Measurements from ENCODE around the gene DDX10. TPM values are rescaled to one million over a fixed set of nuclear protein-coding genes. Genes with fewer than 3 reads are reported as not detected.

Gene DDX10
- total and polyA plus RNA-seq, 2 of the 8 experiments (the other 6 are each of a cell fraction or from before 2014, with no cell fraction given): 49.2 to 52.2 TPM

DNA sequence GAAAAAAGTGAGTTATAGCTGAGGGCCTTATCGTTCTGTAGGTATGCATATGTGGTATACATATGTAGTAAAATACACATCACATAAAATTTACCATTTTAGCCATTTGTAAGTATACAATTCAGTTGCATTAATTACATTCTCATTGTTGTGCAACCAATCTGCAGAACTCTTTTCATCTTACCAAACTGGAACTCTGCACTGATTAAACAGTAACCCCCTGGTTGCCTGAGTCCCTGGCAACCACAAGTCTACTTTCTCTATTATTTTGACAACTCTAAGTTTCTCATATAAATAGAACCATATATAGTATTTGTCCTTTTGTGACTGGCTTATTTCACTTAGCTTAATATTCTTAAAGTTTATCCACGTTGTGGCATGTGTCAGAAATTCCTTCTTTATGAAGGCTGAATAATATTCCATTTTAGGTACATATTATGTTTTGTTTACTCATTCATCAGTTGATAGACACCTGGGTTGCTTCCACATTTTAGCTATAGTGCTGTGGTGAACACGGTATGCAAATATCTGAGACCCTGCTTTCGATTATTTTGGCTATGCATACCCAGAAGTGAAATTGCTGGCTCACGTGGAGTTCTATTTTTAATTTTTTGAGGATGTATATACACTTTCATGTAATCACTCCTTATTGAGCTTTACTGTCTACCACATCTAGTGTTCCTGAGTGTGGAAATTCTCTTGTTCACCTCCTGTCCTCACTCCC is 1.6 kb upstream of the DDX10 start:
- Histone ChIP-seq H3K56ac (replicated peaks; ENCODE audit: insufficient read length, low read depth, low read length) (no peak overlapping the region), H3K36me3 (ENCODE audit: control insufficient read depth in 2 of 4, insufficient read depth in 4 of 4, low read length in 3 of 4) (peaks cover 0 to 10% (median 1%) of the 10 kb centered on the region in 4 experiments; a peak in 3 of 8 replicates), H3K4me3 (ENCODE audit: extremely low read depth in 1 of 4, insufficient read depth in 2 of 4, low read depth in 3 of 4, low read length in 4 of 4) (no peak overlapping the region), H2AK5ac (ENCODE audit: low read depth, low read length) (no peak overlapping the region), H3K23ac (ENCODE audit: insufficient read length) (no peak overlapping the region), H3K79me1 (ENCODE audit: low read depth, low read length) (peaks cover 2% of the 10 kb centered on the region; the same call in 1 of the 2 replicates), H2BK20ac (ENCODE audit: low read length) (no peak overlapping the region), H4K91ac (replicated peaks; ENCODE audit: insufficient read length, low read length) (no peak overlapping the region), H3K23me2 (ENCODE audit: low read depth, low read length) (no peaks in the 10 kb centered on the region), H2BK12ac (ENCODE audit: low read depth, low read length) (no peak overlapping the region), H3K9ac (replicated peaks in 1 of 4; ENCODE audit: extremely low read depth in 1 of 4, low read depth in 3 of 4, low read length in 3 of 4) (no peak overlapping the region), H3K4me2 (ENCODE audit: insufficient read depth in 1 of 2, low read depth in 2 of 2, low read length in 2 of 2) (no peak overlapping the region), H3K27me3 (replicated peaks in 1 of 4; ENCODE audit: control insufficient read depth in 3 of 4, extremely low read depth in 1 of 4, insufficient read depth in 3 of 4, low read length in 3 of 4) (no peaks in the 10 kb centered on the region), H2AFZ (ENCODE audit: low read length) (no peak overlapping the region), H2BK120ac (replicated peaks; ENCODE audit: low read depth, low read length) (no peak overlapping the region), H3K4ac (replicated peaks; ENCODE audit: insufficient read length, low read depth, low read length) (no peak overlapping the region), H3K9me3 (ENCODE audit: insufficient read depth in 2 of 2, low read depth in 1 of 2, low read length in 1 of 2) (no peaks in the 10 kb centered on the region), H3K79me2 (ENCODE audit: control insufficient read depth in 1 of 2, insufficient read depth in 2 of 2, low read length in 2 of 2) (peaks cover 13 to 33% of the 10 kb centered on the region in 2 experiments), H4K20me1 (replicated peaks in 1 of 2; ENCODE audit: control insufficient read depth in 1 of 2, insufficient read depth in 2 of 2, low read length in 2 of 2) (peaks cover 2 to 5% of the 10 kb centered on the region in 2 experiments), H4K5ac (ENCODE audit: insufficient read length, low read depth, low read length) (no peak overlapping the region), H3K4me1 (replicated peaks in 1 of 4; ENCODE audit: control insufficient read depth in 3 of 4, insufficient read depth in 4 of 4, low read length in 3 of 4) (peaks cover 0 to 6% (median 4%) of the 10 kb centered on the region in 4 experiments; a peak in 4 of 7 replicates), H2BK15ac (ENCODE audit: low read length) (no peak overlapping the region), H3K27ac (ENCODE audit: low read depth, low read length) (no peak overlapping the region), H3K14ac (ENCODE audit: insufficient read length) (no peak overlapping the region), H3K18ac (ENCODE audit: extremely low read depth, low read length) (no peak overlapping the region), H2BK5ac (ENCODE audit: low read depth, low read length) (no peak overlapping the region), H4K8ac (ENCODE audit: extremely low read depth, insufficient read depth, low read length) (no peak overlapping the region)
- TF ChIP-seq ASH2L (IDR thresholded peaks at IDR 0.05; ENCODE audit: low read length) (no peak), BRCA1 (IDR thresholded peaks at IDR 0.05; ENCODE audit: low read depth, low read length) (no peak), SIN3A (conservative IDR thresholded peaks at IDR 0.05 in 1 of 2, IDR thresholded peaks at IDR 0.05 in 1 of 2; ENCODE audit: low read depth in 1 of 2, low read length in 2 of 2) (no peak), KDM5A (IDR thresholded peaks at IDR 0.05; ENCODE audit: low read length) (no peak), JUN (IDR thresholded peaks at IDR 0.05; ENCODE audit: low read depth, low read length) (no peak), SUZ12 (IDR thresholded peaks at IDR 0.05; ENCODE audit: low read length) (no peak), RFX5 (IDR thresholded peaks at IDR 0.05; ENCODE audit: borderline replicate concordance, low read depth, low read length) (no peak), MAFK (IDR thresholded peaks at IDR 0.05; ENCODE audit: low read depth, low read length) (no peak)
- TF ChIP-seq, protein P1, sequence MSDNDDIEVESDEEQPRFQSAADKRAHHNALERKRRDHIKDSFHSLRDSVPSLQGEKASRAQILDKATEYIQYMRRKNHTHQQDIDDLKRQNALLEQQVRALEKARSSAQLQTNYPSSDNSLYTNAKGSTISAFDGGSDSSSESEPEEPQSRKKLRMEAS (IDR thresholded peaks at IDR 0.05): no peak
- no peak for DNase-seq (ENCODE audit: low read depth in 1 of 2, low spot score in 2 of 2)
- ChIA-PET POLR2A (ENCODE audit: partially characterized antibody) (no interaction called here), CTCF (ENCODE audit: partially characterized antibody) (interaction anchor here (0.6 to 1.6 kb wide), 4 partner anchors 10 to 1770 kb away, joined by 3 to 4 read pairs (median 3); no protein-coding TSS in a partner anchor)
- FAIRE-seq: no peak
- 87% methylated on average over 5 of the region's 5 CpGs; no CpG with 5 or more reads in 1 of the 2 experiments for WGBS, 2 experiments (ENCODE audit: extremely low coverage in 1 of 2, insufficient coverage in 1 of 2, insufficient read length in 1 of 2, insufficient replicate concordance in 2 of 2, low coverage in 1 of 2, low lambda C conversion rate in 2 of 2, missing lambda C conversion rate in 1 of 2)

Data from H1 (cell line).